EL (cell line): ENCODE measurements around the gene LRPAP1.
"Not testable (repeated sequence)": the region's sequence is repeated elsewhere in the genome, so short reads cannot be mapped to it uniquely, and the experiment has no call there.

Experiments
- DNase-seq: peaks from one replicate; pipeline ENCODE4 v3.0.0-alpha.2; 2016

LRPAP1 gene

GRCh38 chr4:3560465-3560864 is 28.2 kb upstream of the LRPAP1 start:
- not testable (repeated sequence) for DNase-seq

DNA sequence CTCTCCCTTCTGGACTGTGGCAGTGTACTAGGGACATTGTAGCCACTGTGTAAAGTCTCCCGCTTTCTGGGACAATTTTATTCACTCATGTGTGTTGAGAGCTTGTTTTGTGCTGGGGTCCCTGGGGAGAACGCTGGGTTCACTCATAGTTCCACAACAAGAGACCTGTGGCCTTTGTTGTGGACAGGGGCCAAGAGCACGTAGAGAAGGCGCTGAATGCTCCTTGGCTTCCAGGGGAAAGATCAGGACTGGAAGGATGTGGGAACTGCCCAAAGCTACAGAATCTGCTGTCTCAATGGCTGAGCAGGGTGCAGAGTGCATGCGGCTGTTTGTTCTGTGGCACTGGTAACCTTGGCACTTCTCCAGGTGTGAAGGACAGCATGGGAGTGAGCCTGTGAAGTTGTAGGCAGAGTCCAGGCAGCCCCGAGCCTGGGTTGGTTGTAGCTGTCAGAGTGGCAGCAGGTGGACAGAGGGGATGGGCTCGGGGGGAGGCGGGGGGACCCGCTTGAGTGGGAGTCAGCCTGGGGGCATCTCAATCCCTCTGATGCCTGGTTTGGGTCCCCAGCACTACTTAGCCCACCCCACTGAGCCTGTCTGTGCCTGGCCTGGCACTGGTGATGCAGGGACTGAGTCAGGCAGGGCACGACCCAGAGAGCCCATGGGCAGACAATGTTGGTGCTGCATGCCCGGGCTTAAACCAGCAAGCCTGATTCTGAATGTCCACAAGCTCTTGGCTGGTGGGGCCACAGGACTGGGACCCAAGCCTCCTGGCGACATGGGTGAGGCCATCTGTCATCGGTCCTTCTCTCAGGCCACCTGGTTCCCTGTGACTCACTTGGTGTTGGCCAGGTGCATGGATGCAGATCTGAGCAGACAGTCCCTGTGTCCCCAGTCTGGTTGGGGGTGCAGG is 27.4 kb upstream of the LRPAP1 start:
- DNase-seq, result not testable (repeated sequence)

GRCh38 chr4:3558514-3558836 is 26.3 kb upstream of the LRPAP1 start:
- DNase-seq, result not testable (repeated sequence)

GRCh38 chr4:3557676-3558513 is 25.7 kb upstream of the LRPAP1 start:
- DNase-seq, result not testable (repeated sequence)

- not testable (repeated sequence) for DNase-seq
Observed at GRCh38 chr4:3557088-3557492, 24.9 kb upstream of the LRPAP1 start.

- DNase-seq, result not testable (repeated sequence)
Observed at GRCh38 chr4:3556244-3556867, 24.1 kb upstream of the LRPAP1 start.

DNA sequence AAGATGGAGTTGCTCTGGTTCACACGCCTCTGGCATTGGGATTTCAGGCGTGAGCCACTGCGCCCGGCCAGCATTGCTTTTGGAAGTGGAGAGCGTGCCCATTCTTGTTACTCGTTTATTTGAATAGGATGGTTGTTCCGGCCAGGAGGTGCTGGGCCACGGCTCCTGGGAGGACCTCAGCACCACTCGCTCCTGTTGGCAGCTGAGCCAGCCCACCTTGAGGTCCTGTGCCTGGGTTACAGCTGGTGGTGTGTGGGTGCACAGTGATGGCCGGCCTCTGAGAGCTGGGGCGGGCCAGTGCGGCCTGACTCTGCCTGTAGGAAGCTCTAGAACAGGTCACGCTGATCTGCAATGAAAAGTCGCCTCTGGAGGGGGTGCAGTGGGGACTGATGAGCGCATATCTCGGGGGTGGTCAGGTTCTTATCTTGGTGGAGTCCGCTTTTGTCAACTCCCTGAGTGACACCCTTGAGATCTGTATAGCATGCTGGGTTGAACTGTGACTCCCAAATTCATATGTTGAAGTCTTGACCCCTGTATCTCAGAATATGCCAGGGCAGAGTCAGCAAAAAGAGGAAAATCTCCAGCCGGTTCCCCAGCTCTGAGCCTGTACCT is 23.3 kb upstream of the LRPAP1 start:
- DNase-seq, result not testable (repeated sequence)

- not testable (repeated sequence) for DNase-seq
Observed at GRCh38 chr4:3551366-3551765, 19.1 kb upstream of the LRPAP1 start.

- not testable (repeated sequence) for DNase-seq
Observed at GRCh38 chr4:3550792-3551325, 18.6 kb upstream of the LRPAP1 start.

DNA sequence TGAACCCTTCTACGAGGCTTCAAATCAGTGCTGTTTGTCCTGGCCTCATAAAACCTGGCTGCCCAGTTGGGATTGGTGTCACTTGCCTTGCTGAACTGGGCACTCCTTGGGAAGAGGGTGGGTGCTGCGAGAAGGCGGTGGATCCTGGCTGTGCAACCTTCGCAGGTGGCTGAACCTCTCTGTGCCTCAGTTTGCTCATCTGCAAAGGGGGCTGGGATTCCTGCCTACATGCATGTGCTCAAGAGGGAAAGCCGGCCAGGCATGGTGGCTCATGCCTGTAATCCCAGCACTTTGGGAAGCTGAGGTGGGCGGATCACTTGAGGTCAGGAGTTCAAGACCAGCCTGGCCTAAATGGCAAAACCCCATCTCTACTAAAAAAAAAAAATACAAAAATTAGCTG is 17.8 kb upstream of the LRPAP1 start:
- DNase-seq, result not testable (repeated sequence)

- not testable (repeated sequence) for DNase-seq
Observed at GRCh38 chr4:3549694-3550001, 17.4 kb upstream of the LRPAP1 start.

DNA sequence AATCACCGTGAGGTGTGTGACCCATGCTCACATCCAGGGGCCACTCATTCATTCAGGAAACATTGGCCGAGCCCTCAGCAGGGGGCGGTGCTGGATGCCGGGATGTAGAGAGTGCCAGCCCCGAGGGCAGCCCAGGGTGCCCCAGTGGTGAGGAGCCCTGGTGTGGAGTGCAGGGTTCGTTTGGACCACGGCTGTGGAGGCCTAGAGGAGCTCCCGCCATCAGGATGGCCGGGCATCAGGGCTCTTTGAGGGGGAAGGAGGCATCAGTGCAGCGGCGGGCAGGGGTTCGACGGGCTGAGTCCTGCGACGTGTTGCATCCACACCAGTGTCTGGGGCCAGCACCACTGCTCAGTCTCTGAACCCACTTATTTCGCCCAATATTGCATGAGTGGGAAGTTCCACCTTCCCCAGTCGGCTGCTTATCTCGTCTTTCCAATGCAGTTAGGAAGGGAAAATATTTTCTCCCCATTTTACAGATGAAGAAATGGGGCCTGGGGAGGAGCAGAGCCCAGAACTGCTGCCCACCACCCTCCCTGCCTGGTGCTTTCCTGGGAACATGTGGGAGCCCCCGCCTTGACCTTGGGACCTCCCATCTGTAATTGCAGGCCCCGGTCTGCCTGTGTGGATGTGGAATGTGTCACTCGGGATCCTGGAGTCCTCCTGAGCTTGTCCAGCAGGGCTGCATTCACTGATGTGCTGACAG is 16.9 kb upstream of the LRPAP1 start:
- DNase-seq, result not testable (repeated sequence)

DNA sequence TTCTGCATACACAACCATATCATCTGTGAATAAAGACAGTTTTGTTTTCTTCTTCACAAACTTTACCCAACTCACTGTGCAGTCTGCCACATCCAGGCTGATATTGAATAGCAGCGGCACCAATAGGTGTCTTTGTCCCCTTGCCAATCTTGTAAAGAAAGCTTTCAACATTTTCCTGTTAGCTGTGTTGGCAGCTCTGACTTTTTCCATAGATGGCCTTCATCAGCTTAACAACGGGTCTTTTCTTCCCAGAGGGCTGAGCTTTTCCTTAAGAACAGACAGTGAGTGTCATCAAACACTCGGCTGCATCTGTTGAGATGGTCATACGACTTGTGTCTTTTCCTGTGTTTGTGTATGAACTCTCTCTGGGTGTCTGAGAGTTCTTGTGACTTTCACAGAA is 14.5 kb upstream of the LRPAP1 start:
- DNase-seq, result not testable (repeated sequence)

DNA sequence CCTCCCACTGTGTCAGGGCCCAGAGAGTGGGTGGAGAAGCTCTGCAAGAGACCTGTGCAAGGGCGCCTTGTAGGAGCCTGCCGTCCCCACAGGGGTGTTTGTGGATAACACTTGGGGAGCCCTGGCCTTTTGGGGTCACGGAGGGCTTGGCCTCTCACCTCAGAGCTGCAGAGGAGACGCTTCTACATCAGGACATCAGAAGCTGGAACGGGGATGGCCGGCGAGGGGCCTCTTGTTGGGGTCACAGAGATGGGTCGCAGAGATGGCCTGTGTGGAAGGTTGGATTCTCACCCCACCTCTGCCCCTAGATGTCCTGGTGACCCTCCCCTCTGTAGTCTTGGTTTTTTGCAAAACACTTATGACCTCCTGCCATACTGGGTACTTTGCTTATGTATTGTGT is 13.1 kb upstream of the LRPAP1 start:
- not testable (repeated sequence) for DNase-seq

DNA sequence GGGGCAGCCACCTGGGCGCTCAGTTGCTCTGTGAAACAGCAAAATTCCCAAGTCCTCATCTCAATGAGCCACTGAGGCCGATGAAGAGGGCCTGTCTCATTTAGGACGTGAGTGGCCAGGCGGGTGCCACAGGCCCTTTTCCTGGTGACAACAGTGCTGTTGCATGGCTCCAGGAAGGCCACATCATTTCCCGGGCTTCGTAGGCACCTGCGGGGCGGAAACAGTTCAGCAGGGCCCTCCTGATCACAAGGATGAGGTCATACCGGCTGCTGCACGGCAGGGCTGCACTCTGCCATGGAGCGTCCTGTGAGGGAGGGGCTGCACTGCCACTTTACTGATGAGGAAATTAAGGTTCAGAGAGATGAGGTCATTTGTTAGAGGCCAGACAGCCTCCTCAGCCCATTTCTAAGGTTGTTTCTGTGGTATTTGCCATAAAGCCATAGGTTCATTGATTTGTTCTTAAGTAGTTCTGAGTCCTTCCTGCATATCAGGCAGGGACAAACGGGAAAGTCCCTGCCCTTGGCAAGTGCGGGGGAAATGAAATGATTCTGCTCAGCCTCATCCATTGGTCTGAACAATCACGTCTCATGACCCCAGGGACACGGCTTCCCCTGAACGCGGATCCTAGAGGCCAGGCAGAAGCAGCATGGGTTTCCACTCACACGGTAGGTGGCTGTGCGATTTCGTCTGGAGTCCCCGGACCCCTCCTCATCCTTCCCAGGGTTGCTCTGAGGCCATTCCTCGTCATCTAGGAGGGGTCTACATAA is 12.2 kb upstream of the LRPAP1 start:
- DNase-seq, result not testable (repeated sequence)

GRCh38 chr4:3543415-3543814 is 11.2 kb upstream of the LRPAP1 start:
- not testable (repeated sequence) for DNase-seq

GRCh38 chr4:3538906-3539305 is 6.7 kb upstream of the LRPAP1 start:
- DNase-seq, result not testable (repeated sequence)

DNA sequence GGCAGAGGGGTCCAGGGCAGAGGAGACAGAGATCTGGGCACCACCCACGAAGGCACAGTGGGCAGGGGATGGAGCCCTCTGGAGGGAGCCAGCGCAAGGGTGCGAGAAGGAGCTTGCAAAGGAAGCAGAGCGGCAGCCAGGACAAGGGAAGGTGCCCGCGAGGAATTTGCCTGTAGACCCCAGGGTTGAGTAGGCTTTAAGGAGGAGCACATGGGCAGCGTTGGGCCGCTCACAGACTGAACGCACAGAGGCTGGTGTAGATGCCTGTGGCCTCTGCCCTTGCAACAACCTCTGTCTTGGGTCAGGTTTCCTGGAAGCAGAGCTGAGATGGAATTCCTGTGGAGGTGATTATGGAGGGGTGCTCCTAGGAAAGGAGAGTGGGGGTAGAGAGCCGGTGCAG is 3.6 kb upstream of the LRPAP1 start:
- DNase-seq, result not testable (repeated sequence)

DNA sequence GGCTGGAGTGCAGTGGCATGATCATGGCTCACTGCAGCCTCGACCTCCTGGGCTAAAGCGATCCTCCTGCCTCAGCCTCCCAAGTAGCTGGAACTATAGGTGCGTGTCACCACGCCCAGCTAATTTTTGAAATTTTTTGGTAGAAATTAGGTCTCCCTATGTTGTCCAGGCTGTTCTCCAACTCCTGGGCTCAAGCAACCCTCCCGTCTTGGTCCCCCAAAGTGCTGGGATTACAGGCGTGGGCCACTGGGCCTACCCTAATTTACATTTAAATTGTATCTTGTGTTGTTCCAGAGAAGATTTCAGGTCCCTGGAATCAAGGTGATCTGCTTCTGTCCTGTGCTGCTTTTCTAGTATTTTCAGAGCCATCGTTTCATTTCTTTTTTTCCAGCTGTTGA is 1.2 kb upstream of the LRPAP1 start:
- DNase-seq, result no peak

DNA sequence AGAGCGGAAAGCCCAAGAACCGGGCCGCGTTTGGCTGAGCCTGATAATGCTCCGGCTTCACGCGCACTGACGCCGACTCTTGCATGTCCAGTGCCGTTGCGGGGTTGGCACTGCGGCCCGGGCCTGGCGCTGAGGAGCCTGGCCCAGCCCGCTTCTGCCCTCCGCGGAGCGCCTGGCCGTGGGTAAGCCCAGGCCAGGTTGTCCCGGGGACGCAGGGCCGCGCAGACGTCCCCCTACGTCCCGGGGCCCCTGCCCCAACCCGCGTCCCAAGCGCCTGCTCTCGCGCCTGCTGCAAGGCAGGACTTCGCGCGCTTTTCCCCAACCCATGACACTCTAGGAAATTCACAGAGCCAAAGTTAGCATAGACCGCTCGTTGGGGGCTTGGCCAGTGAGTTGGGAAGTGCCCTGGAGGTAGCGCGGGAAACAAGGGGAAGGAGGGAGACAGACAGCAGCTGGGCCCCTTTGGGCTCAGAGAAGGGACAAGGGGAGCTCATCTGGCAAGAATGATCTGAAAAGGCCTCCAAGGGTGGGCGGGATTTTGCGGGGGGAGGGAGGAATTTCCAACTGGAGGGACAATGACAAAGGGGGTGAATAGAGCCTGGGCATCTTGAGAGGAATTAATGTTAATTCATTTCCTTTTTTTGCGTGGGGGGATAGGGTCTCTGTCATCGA is 665 bp upstream of the LRPAP1 start:
- DNase-seq, result no peak
